GM23338 (cell line): ENCODE measurements around the gene KIF1A. TPM values are rescaled to one million over a fixed set of nuclear protein-coding genes. Genes with fewer than 3 reads are reported as not detected.
A peak's percentile ranks its signal among the peaks of the same experiment; 100 is the strongest.

ENCODE experiments used
- ATAC-seq: fragments of 200-7000 bp; cut with Tn5 transposase; 3 replicates; pipeline ENCODE4 v1.9.1; 2020
- DNase-seq: peaks from one replicate; pipeline ENCODE4 v3.0.0-alpha.2; 2015; ENCODE audit warnings: low spot score
- H2AFZ ChIP-seq: fragments of 200-600 bp; sonication (generic); 2 replicates; pipeline ENCODE4 v1.8.0; 2016; ENCODE audit warnings: antibody characterized with exemption, mild to moderate bottlenecking, moderate library complexity
- H3F3A ChIP-seq: fragments of 200-600 bp; sonication (generic); replicated peaks from 2 replicates; pipeline ENCODE4 v1.8.0; 2017; ENCODE audit warnings: antibody characterized with exemption, mixed run types, low read depth
- H3K27ac ChIP-seq: fragments of 200-600 bp; sonication (generic); 2 replicates; pipeline ENCODE4 v1.6.1; 2016; ENCODE audit warnings: low read depth
- H3K27me3 ChIP-seq: fragments of 200-600 bp; sonication (generic); 2 replicates; pipeline ENCODE4 v1.8.0; 2016; ENCODE audit warnings: mild to moderate bottlenecking, mixed run types, moderate library complexity; ENCODE audit not compliant: insufficient read depth
- H3K36me3 ChIP-seq: fragments of 200-600 bp; sonication (generic); 2 replicates; pipeline ENCODE4 v1.8.0; 2016; ENCODE audit warnings: mild to moderate bottlenecking; ENCODE audit not compliant: insufficient read depth
- H3K4me1 ChIP-seq: fragments of 200-600 bp; sonication (generic); 2 replicates; pipeline ENCODE4 v1.8.0; 2016; ENCODE audit warnings: mild to moderate bottlenecking, moderate library complexity; ENCODE audit not compliant: insufficient read depth
- H3K4me2 ChIP-seq: fragments of 200-600 bp; sonication (generic); 2 replicates; pipeline ENCODE4 v1.7.1; 2017; ENCODE audit warnings: mixed run types
- H3K4me3 ChIP-seq: fragments of 200-600 bp; sonication (generic); 2 replicates; pipeline ENCODE4 v1.6.1; 2016; ENCODE audit warnings: mixed run types
- H3K79me2 ChIP-seq: fragments of 200-600 bp; sonication (generic); replicated peaks from 2 replicates; pipeline ENCODE4 v1.8.0; 2017; ENCODE audit warnings: mild to moderate bottlenecking; ENCODE audit not compliant: insufficient read depth
- H3K9me2 ChIP-seq: fragments of 200-600 bp; sonication (generic); 2 replicates; pipeline ENCODE4 v1.8.0; 2017; ENCODE audit not compliant: insufficient read depth
- H4K20me1 ChIP-seq: fragments of 200-600 bp; sonication (generic); replicated peaks from 2 replicates; pipeline ENCODE4 v1.8.0; 2017; ENCODE audit warnings: mild to moderate bottlenecking; ENCODE audit not compliant: insufficient read depth
- H3K27ac Mint-ChIP-seq: 2 replicates; pipeline ENCODE4 v1.8.0; 2020; ENCODE audit warnings: inconsistent platforms, mild to moderate bottlenecking, moderate library complexity, mixed read lengths
- H3K27me3 Mint-ChIP-seq: 3 replicates; pipeline ENCODE4 v1.8.0; 2022; ENCODE audit warnings: low read depth, mild to moderate bottlenecking, moderate library complexity, mixed read lengths, inconsistent platforms; ENCODE audit not compliant: insufficient read depth, poor library complexity
- H3K36me3 Mint-ChIP-seq: 3 replicates; pipeline ENCODE4 v1.8.0; 2021; ENCODE audit warnings: low read depth, mild to moderate bottlenecking, inconsistent platforms, moderate library complexity, mixed read lengths
- H3K4me1 Mint-ChIP-seq: 3 replicates; pipeline ENCODE4 v1.8.0; 2020; ENCODE audit warnings: mild to moderate bottlenecking, inconsistent platforms, mixed read lengths
- H3K4me3 Mint-ChIP-seq: 3 replicates; pipeline ENCODE4 v1.8.0; 2021; ENCODE audit warnings: moderate library complexity, mild to moderate bottlenecking, inconsistent platforms, mixed read lengths
- H3K9me3 Mint-ChIP-seq: 3 replicates; pipeline ENCODE4 v1.8.0; 2020; ENCODE audit warnings: moderate library complexity, mild to moderate bottlenecking, inconsistent platforms, mixed read lengths
- CREB1 ChIP-seq: fragments of 250-450 bp; sonication (Bioruptor Pico); IDR thresholded peaks from 2 replicates; pipeline ENCODE4 v1.5.0; 2020; ENCODE audit warnings: low read depth, mild to moderate bottlenecking, moderate library complexity
- EZH2 ChIP-seq: fragments of 200-600 bp; sonication (generic); IDR thresholded peaks from one replicate; pipeline ENCODE4 v1.8.0; 2017; ENCODE audit warnings: antibody characterized with exemption, mild to moderate bottlenecking, low read depth; ENCODE audit not compliant: unreplicated experiment
- POLR2AphosphoS5 ChIP-seq: IDR thresholded peaks from 2 replicates; pipeline ENCODE4 v1.6.1; 2016; ENCODE audit warnings: antibody characterized with exemption, low read depth
- ZNF114 ChIP-seq: fragments of 250-450 bp; sonication (Bioruptor Pico); IDR thresholded peaks from 2 replicates; pipeline ENCODE4 v1.5.0; 2020; ENCODE audit warnings: mild to moderate bottlenecking, moderate library complexity
- ZNF462 ChIP-seq: fragments of 250-450 bp; sonication (Bioruptor Pico); IDR thresholded peaks from 2 replicates; pipeline ENCODE4 v1.5.0; 2020; ENCODE audit warnings: mild to moderate bottlenecking, moderate library complexity
- polyA plus RNA-seq: library from polyadenylated mRNA; unstranded; fragments of >200 nt; fragmentation: Nextera tagmentation; extraction: Ambion mirVana; gene quantifications from 2 replicates; pipeline ENCODE4 v1.2.1, GENCODE V29; 2016
- total RNA-seq: library from RNA; depleted of rRNA; stranded (reverse); fragments of >200 nt; shearing (Covaris generic); gene quantifications from 2 replicates; pipeline ENCODE4 v1.2.3, GENCODE V29; 2014
- TF ChIP-seq, protein P1 (sequence below), 2 experiments: fragments of 200-600 bp in 1 of 2; sonication (generic) in 1 of 2; conservative IDR thresholded peaks; 2 replicates each; pipeline versions ENCODE4 v1.5.1 to v1.6.1; 2016 to 2017; ENCODE audit warnings: antibody characterized with exemption in 2 of 2, low read depth in 2 of 2, mild to moderate bottlenecking in 2 of 2, moderate library complexity in 1 of 2

The KIF1A gene
- total and polyA plus RNA-seq, 2 experiments from 2014 or later = 169 to 214 TPM

- TF ChIP-seq ZNF462 (CRISPR knock-in tag) = no peak
- no peak for TF ChIP-seq ZNF114
- TF ChIP-seq POLR2AphosphoS5 = no peak
- no peak for TF ChIP-seq CREB1 (CRISPR knock-in tag)
These were observed 9.4 kb downstream of the KIF1A start (continued) for GRCh38 chr2:240810621-240811020.

- H3K36me3 Mint-ChIP-seq = peaks cover 83% of the 10 kb centered on the region
- TF ChIP-seq, protein P1, sequence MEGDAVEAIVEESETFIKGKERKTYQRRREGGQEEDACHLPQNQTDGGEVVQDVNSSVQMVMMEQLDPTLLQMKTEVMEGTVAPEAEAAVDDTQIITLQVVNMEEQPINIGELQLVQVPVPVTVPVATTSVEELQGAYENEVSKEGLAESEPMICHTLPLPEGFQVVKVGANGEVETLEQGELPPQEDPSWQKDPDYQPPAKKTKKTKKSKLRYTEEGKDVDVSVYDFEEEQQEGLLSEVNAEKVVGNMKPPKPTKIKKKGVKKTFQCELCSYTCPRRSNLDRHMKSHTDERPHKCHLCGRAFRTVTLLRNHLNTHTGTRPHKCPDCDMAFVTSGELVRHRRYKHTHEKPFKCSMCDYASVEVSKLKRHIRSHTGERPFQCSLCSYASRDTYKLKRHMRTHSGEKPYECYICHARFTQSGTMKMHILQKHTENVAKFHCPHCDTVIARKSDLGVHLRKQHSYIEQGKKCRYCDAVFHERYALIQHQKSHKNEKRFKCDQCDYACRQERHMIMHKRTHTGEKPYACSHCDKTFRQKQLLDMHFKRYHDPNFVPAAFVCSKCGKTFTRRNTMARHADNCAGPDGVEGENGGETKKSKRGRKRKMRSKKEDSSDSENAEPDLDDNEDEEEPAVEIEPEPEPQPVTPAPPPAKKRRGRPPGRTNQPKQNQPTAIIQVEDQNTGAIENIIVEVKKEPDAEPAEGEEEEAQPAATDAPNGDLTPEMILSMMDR (conservative IDR thresholded peaks at IDR 0.05; ENCODE audit: low read depth in 2 of 2) = peak; percentile 27 to 34; a peak in 2 of 4 replicates
- no peak for TF ChIP-seq EZH2
- H4K20me1 ChIP-seq = peaks cover 65% of the 10 kb centered on the region
- no peak overlapping the region; the same call in 2 of the 3 replicates for H3K4me3 Mint-ChIP-seq
- no peak overlapping the region for H3K4me2 ChIP-seq
- H3K4me3 ChIP-seq = no peak overlapping the region
- no peaks in the 10 kb centered on the region for H3K4me1 ChIP-seq
- H3K27me3 Mint-ChIP-seq = peaks cover 17% of the 10 kb centered on the region
- H3K9me3 Mint-ChIP-seq = peaks cover 13% of the 10 kb centered on the region
- H3F3A ChIP-seq = no peaks in the 10 kb centered on the region
- H2AFZ ChIP-seq = no peak overlapping the region
- no peaks in the 10 kb centered on the region for H3K9me2 ChIP-seq
- no peak for DNase-seq
- H3K79me2 ChIP-seq = peaks cover 98% of the 10 kb centered on the region
- H3K4me1 Mint-ChIP-seq = peaks cover 33% of the 10 kb centered on the region
- H3K27me3 ChIP-seq = no peaks in the 10 kb centered on the region
- H3K27ac ChIP-seq = no peak overlapping the region
- ATAC-seq = no peak
- H3K27ac Mint-ChIP-seq = no peak overlapping the region
- H3K36me3 ChIP-seq = no peaks in the 10 kb centered on the region; the same call in 1 of the 2 replicates
These were observed 9.8 kb downstream of the KIF1A start for GRCh38 chr2:240810199-240810598.
